ENCODE measurements around the gene DNAJC10.
"Not testable (repeated sequence)": the region's sequence is repeated elsewhere in the genome, so short reads cannot be mapped to it uniquely, and the experiment has no call there.

DNAJC10 gene

DNA sequence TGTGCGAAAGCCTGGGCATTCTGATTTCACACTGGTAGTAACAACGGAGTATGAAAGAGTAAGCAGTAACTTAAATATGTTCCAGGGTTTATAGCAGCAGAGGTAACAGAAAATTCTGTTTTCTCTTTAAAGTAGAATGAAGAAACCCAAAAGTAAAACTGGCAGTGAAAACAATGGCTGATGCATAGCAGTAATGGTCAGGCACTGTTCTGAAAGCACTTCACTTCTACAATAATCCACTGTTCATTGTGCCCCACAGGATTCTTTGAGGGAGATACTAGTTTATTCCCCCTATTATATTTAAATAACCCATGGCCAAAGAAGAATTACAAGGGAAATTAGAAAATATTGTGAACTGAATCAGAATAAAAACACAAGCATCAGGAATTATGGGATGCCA, 9.3 kb upstream of the DNAJC10 start:
- TF ChIP-seq GATA1 (IDR thresholded peaks at IDR 0.05; ENCODE audit: low read depth, low read length) = no peak
- TF ChIP-seq POLR2A (IDR thresholded peaks at IDR 0.05; ENCODE audit: low read length) = no peak
- no peak for DNase-seq

DNA sequence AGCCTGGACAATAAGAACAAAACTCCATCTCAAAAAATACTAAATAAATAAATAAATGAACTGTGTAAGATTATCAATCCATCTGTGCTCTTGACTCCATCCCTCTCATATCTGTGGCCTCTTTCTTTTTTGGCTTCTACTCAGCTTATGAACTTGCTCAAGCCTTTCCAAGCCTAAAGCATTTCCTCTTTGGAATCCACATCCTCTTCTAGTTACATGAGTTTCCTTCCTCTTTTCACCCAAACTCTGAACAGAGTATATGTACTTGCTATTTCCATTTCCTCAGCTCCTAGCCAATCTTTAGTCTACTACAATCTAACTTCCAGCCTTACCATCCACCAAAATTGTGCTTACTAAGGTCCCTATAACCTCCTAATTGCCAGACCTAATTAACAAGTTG, 2.5 kb upstream of the DNAJC10 start:
- TF ChIP-seq GATA1 (IDR thresholded peaks at IDR 0.05; ENCODE audit: low read depth, low read length) (no peak), POLR2A (IDR thresholded peaks at IDR 0.05; ENCODE audit: low read length) (no peak)
- DNase-seq = no peak

DNA sequence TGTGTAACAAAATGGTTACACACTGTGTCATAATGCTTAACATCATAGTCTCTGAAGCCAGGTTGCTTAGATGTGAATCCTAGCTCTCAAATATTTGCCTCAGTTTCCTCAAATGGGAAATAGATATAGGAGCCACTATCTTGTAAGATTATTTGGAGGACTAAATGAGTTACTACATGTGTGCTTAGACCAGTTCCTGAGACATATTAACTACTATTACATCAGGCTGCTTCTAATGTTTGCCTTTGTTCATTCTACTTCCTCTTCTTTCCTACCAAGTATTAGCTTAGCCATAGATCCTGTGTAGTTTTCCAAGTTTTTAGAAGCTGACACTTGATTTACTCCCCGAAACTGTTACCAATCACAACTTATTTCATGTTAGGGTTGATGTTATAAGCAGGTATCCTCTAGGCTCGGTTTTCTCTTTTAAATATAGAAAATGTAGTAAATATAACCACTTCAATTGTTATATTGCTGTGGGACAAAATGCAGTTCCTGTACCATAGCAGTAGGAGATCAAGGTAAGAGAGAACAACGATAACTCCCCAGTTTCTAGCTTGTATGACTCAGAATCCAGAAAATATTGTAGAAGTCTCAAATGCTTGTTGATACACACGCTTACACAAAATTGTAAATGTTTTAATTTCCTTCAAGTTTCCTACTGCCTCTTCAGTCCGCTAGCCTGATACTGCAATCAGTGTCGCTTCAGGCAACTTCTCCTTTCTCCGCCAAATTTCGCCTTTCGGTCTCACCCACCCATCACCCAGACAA, 751 bp upstream of the DNAJC10 start:
- TF ChIP-seq GATA1 (IDR thresholded peaks at IDR 0.05; ENCODE audit: low read depth, low read length) (no peak), POLR2A (IDR thresholded peaks at IDR 0.05; ENCODE audit: low read length) (no peak)
- DNase-seq = no peak

DNA sequence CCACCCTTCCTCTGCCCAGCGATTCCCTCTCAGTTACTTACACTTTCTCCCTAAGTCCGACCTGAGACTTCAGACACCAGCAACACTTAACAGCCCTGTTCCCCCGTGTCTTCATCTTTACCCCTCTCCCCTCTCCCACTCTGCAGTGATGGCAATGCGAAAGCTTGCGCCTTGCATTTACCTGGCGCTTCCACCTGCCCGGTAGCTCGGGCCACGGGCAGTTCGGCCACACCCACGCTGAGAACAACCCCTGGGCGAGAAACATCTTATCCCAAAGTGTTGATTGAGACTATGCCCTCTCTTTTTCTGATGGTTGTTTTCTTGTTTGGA, 558 bp downstream of the DNAJC10 start:
- no peak for DNase-seq
- no peak for TF ChIP-seq POLR2A (IDR thresholded peaks at IDR 0.05; ENCODE audit: low read length)
- no peak for TF ChIP-seq GATA1 (IDR thresholded peaks at IDR 0.05; ENCODE audit: low read depth, low read length)

DNA sequence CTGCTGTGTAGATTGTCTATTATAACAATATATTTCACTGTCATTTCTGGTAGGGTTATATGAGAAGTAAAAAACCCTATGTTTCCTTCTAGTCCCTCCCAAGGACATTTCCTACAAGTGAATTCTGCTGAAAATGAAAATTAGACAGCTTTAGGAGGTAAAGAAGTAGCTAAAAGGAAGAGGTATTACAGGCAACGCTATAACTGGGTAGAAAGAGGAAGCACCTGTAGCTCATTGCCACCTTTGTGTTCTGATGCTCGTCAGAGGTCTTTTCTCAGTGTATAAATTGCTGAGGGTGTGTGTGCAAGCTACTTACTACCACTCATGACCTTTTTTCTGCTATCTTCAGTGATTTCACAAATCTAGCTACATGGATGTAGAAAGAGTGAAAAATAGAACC, 1.4 kb downstream of the DNAJC10 start:
- TF ChIP-seq GATA1 (IDR thresholded peaks at IDR 0.05; ENCODE audit: low read depth, low read length) (no peak), POLR2A (IDR thresholded peaks at IDR 0.05; ENCODE audit: low read length) (no peak)
- DNase-seq = peak in 1 of 2 experiments; percentile 13

DNA sequence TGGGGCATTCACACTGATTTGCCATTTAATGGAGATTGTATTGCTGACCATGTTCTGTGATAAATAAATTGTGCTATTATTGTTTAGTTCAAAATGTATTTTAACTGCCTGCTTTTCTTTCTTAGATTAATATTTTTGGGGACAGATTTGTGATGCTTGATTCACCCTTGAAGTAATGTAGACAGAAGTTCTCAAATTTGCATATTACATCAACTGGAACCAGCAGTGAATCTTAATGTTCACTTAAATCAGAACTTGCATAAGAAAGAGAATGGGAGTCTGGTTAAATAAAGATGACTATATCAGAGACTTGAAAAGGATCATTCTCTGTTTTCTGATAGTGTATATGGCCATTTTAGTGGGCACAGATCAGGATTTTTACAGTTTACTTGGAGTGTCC, 1.8 kb downstream of the DNAJC10 start:
- DNase-seq = no peak
- TF ChIP-seq GATA1 (IDR thresholded peaks at IDR 0.05; ENCODE audit: low read depth, low read length) = no peak
- no peak for TF ChIP-seq POLR2A (IDR thresholded peaks at IDR 0.05; ENCODE audit: low read length)

DNA sequence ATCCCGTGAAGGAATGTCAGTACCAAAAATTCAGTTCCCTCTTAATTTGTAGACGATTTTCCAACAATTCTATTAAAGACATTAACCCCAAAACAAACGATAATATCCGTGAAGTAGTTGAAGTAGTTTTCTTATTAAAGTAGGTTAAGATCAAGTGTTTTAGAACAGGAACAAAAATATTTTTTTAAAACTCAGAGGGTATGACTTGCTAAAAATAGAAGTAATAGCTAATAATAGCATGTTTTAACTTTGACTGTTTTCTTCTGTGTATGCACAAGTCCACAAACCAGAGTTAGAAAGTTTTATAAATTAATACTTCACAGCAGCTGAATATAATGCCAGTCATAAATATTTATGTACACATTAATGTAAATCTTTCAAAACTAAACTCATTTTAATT, 2.4 kb downstream of the DNAJC10 start:
- DNase-seq = no peak
- no peak for TF ChIP-seq POLR2A (IDR thresholded peaks at IDR 0.05; ENCODE audit: low read length)
- no peak for TF ChIP-seq GATA1 (IDR thresholded peaks at IDR 0.05; ENCODE audit: low read depth, low read length)

DNA sequence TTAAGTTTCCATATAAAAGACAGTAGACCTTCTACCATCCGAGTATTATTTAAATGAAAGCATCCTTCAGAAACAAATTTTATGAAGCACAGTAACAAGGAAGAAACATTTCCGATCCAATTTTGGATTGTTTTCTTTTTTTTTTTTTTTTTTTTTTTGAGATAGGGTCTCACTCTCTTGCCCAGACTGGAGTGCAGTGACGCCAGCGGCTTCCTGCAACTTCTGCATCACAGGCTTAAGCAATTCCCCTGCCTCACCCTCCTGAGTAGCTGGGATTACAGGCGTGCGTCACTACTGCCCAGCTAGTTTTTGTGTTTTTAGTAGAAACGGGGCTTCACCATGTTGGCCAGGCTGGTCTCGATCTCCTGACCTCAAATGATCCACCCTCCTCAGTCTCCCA, 3.1 kb downstream of the DNAJC10 start:
- DNase-seq = not testable (repeated sequence)

DNA sequence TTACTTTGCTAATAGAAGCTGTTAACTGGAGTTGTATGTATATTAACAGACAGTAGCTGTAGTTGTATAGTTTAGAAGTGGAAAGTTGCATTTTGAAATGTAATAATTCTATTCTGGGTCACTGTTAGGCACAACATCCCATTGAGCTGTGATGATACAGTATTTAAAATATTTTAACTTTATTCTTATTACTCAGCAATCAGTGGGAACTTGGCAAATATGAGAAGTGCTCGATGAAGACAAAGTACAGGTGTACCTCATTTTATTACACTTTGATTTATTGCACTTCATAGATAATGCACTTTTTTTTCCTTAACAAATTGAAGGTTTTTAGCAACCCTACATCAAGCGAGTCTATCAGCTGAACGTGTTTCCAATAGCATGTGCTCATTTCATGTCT, 8.6 kb downstream of the DNAJC10 start:
- DNase-seq = no peak
- no peak for TF ChIP-seq POLR2A (IDR thresholded peaks at IDR 0.05; ENCODE audit: low read length)
- TF ChIP-seq GATA1 (IDR thresholded peaks at IDR 0.05; ENCODE audit: low read depth, low read length) = no peak

DNA sequence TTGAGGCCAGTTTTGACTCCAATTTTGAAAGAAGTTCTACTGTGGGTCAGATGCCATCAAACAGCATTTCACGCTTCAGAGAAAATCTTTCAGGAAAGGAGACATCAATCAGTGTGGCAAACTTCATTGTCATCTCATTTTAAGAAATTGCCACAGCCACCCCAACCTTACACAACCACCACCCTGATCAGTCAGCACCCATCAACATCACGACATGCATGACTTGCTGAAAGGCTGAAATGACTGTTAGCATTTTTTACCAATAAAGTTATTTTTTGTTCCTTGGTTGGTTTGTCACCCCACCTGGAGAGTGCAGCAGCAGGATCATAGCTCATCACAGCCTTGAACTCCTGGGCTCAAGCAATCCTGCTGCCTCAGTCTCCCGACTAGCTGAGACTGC, 10.4 kb downstream of the DNAJC10 start:
- TF ChIP-seq GATA1 (IDR thresholded peaks at IDR 0.05; ENCODE audit: low read depth, low read length) = no peak
- no peak for TF ChIP-seq POLR2A (IDR thresholded peaks at IDR 0.05; ENCODE audit: low read length)
- DNase-seq = no peak

DNA sequence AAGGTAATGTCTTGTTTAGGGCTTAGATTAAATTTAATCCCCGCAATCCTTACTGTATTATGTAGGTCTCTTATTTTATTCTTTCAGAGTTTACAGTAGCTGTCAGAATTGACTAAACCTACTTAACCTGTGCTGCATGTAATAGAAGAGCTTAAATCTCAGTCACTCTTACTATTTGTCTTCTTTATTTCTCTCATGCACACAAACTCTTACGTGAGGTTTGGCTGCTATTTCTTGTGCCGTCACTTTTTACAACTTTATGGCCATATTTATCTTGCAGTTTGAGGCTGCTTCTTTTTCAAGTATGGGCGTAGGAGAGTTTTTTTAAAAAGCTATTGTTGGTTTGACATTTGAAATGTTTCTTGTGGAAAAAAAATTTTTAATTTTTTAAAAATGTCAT, 12.0 kb downstream of the DNAJC10 start:
- TF ChIP-seq POLR2A (IDR thresholded peaks at IDR 0.05; ENCODE audit: low read length) (no peak), GATA1 (IDR thresholded peaks at IDR 0.05; ENCODE audit: low read depth, low read length) (no peak)
- DNase-seq = no peak

DNA sequence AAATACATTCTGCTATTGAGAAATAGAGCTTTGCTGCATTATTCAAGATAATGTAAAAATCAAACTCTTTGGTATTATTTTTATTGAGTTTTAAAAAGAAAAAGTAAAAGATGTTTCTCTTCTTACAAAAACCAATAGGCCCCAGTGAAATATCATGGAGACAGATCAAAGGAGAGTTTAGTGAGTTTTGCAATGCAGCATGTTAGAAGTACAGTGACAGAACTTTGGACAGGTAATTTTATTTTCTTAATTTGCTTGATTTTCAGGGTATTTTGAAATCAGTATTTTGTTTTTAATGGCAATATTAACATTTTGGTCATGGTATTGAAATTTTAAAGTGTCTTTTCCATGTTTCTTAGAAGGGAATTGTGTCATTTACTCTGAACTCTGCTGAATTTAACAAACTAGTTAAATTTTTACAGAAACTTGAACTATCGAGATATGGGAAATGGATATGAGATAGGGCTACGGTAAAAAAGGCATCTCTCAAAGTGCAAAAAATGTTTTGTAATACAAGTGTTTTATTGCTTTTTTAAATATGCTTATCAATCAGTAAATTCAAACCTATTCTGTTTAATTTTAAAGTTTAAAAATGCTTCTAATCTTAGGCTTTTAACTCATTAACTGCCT, 13.8 kb downstream of the DNAJC10 start:
- no peak for DNase-seq

DNA sequence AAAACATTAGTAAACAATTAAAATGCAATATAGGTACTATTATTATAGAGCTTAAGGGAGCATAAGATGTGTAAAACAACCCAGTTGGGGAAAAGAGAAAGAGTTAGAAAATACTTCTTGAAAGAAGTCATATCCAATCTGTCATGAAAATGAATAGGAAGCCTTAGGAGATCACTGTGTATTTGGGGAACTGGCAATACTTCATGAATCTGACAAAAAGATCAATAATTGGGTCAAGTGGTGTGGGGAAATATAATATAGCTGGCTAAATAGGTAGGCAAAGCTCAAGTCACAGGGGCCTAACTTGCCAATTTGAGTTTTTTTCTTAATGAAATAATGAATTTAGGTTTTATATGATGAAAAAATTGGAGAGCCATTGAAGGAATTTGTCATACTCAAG, 14.4 kb downstream of the DNAJC10 start:
- TF ChIP-seq GATA1 (IDR thresholded peaks at IDR 0.05; ENCODE audit: low read depth, low read length) = no peak
- TF ChIP-seq POLR2A (IDR thresholded peaks at IDR 0.05; ENCODE audit: low read length) = no peak

More for the DNA sequence above, 13.8 kb downstream of the DNAJC10 start:
- TF ChIP-seq POLR2A (IDR thresholded peaks at IDR 0.05; ENCODE audit: low read length) (no peak), GATA1 (IDR thresholded peaks at IDR 0.05; ENCODE audit: low read depth, low read length) (no peak)

DNA sequence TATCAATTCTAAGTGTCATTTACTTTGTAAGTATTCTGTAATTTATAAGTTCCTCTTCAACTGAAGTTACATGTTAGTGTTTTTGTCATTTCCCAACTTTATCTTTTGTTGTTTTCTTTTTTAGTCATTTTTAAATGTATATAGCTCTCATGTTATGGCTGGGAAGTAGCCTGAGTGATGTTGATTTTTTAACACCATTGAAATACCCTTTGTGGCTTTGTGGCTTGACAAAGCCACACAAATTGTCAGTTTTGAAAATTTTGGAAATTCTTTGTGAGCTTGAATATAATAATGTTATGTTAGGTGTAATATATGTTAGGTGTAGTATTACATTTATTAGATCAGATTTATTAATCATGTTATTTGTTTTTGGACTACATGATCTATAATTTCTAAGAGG, 16.7 kb downstream of the DNAJC10 start:
- TF ChIP-seq POLR2A (IDR thresholded peaks at IDR 0.05; ENCODE audit: low read length) = no peak
- TF ChIP-seq GATA1 (IDR thresholded peaks at IDR 0.05; ENCODE audit: low read depth, low read length) = no peak
- no peak for DNase-seq

More for the DNA sequence above, 14.4 kb downstream of the DNAJC10 start:
- no peak for DNase-seq

DNA sequence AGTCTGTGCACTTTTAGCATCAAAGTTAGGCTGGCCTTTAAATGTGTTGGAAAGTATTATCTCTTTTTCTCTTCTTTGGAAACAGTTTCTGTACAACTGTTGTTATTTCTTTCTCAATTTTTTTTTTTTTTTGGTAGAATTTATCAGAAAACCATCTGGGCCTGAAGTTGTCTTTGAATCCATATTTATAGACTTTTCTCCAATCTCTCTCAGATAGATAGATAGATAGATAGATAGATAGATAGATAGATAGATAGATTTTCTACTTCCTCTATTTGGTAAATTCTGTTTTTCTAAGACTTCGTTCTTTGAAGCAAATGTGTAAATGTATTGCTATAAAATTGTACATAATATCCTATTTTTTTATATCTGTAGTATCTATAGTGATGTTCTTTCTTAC, 17.5 kb downstream of the DNAJC10 start:
- TF ChIP-seq POLR2A (IDR thresholded peaks at IDR 0.05; ENCODE audit: low read length) (no peak), GATA1 (IDR thresholded peaks at IDR 0.05; ENCODE audit: low read depth, low read length) (no peak)
- DNase-seq = no peak

DNA sequence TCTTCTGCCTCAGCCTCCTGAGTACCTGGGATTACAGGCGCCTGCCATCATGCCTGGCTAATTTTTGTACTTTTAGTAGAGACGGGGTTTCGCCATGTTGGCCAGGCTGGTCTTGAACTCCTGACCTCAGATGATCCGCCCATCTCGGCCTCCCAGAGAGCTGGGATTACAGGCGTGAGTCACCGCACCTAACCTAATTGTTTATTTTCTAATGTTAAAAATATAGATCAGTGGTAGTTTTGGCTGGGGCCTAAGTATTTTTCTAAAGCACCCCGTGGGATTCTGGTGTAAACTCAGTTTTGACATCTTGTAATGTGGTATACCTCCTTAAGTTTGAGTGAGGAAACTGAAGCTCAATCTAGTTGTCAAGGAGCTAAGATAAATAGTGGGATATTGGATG, 20.8 kb downstream of the DNAJC10 start:
- not testable (repeated sequence) for DNase-seq

Measured in erythroblast (primary cell).